ENCODE measurements around the gene SPATA17. TPM values are rescaled to one million over a fixed set of nuclear protein-coding genes. Genes with fewer than 3 reads are reported as not detected.

SPATA17 gene
- total RNA-seq, result 13.4 TPM

GRCh38 chr1:217630711-217631591, at the start of gene SPATA17, which contains the start of gene GPATCH2:
TSS of gene SPATA17 (plus strand) at chr1:217631344. CDS start at chr1:217631379, 35 bp downstream.
TSS of gene GPATCH2 (minus strand) at chr1:217631090. CDS start at chr1:217630971, 119 bp downstream.

Small RNA genes lying within 50 kb of the gene (small RNA-seq; reads per million reads assigned to genes)
- gene UBBP2, result not detected

Other genes with a start within 250 kb of the SPATA17 start
- gene GPATCH2, start 254 bp upstream of the SPATA17 start, total RNA-seq, result 36.2 TPM